Endothelial cell of umbilical vein (primary cell): ENCODE measurements around the gene MTERF4.

Source experiments
- CTCF ChIP-seq, 2 donors: IDR thresholded peaks; 1 replicate in 1 of 2; 2 replicates in 1 of 2; pipeline ENCODE4 v1.5.1; 2011; ENCODE audit warnings: low read length in 2 of 2, mild to moderate bottlenecking in 2 of 2, moderate library complexity in 2 of 2, control low read depth in 1 of 2, inconsistent platforms in 1 of 2, low read depth in 1 of 2; ENCODE audit not compliant: insufficient read depth in 1 of 2; ENCODE audit errors: extremely low read depth in 1 of 2
- EZH2 ChIP-seq: IDR thresholded peaks from 2 replicates; pipeline ENCODE4 v1.6.1; 2012; ENCODE audit warnings: borderline replicate concordance, low read depth, mild to moderate bottlenecking, moderate library complexity, low read length, inconsistent platforms; ENCODE audit not compliant: severe bottlenecking
- FOS ChIP-seq: IDR thresholded peaks from 2 replicates; pipeline ENCODE4 v1.6.1; 2011; ENCODE audit warnings: mild to moderate bottlenecking, low read length, moderate library complexity, borderline replicate concordance; ENCODE audit not compliant: insufficient read depth
- GATA2 ChIP-seq: IDR thresholded peaks from 2 replicates; pipeline ENCODE4 v1.7.0; 2011; ENCODE audit warnings: low read depth, mild to moderate bottlenecking, moderate library complexity, mixed read lengths, low read length; ENCODE audit not compliant: insufficient read length, insufficient read depth
- JUN ChIP-seq: IDR thresholded peaks from 2 replicates; pipeline ENCODE4 v1.6.1; 2011; ENCODE audit warnings: borderline replicate concordance, low read depth; ENCODE audit not compliant: insufficient read length, insufficient read depth
- MAX ChIP-seq: IDR thresholded peaks from 2 replicates; pipeline ENCODE4 v1.6.1; 2011; ENCODE audit not compliant: insufficient read depth, insufficient read length
- MYC ChIP-seq: IDR thresholded peaks from one replicate; pipeline ENCODE4 v1.6.1; 2011; ENCODE audit warnings: mild to moderate bottlenecking, low read depth, low read length
- POLR2A ChIP-seq: IDR thresholded peaks from 2 replicates; pipeline ENCODE4 v1.6.1; 2012; ENCODE audit warnings: low read depth, mild to moderate bottlenecking, control low read depth, low read length
- POLR2AphosphoS5 ChIP-seq: IDR thresholded peaks from 2 replicates; pipeline ENCODE4 v1.6.1; 2012; ENCODE audit warnings: low read depth, mild to moderate bottlenecking, control low read depth, low read length, moderate library complexity; ENCODE audit not compliant: insufficient read depth

GRCh38 chr2:241068942-241069810 is 32.9 kb downstream of the MTERF4 start:
- TF ChIP-seq POLR2A (no peak), CTCF (IDR thresholded peaks at IDR 0.05; ENCODE audit: extremely low read depth in 1 of 2, insufficient read depth in 1 of 2, low read depth in 1 of 2, low read length in 2 of 2) (no peak), POLR2AphosphoS5 (no peak), EZH2 (no peak), JUN (no peak), MAX (no peak), GATA2 (no peak), MYC (no peak), FOS (no peak)
